ENCODE data around the gene FHIT. TPM values are rescaled to one million over a fixed set of nuclear protein-coding genes. Genes with fewer than 3 reads are reported as not detected.

FHIT gene
- total RNA-seq, 4 donors from 2014 or later, result 3.2 to 10.9 (median 6.4) TPM

GRCh38 chr3:59717679-59718205 is 1533.5 kb downstream of the FHIT start:
- no peak for TF ChIP-seq CTCF (IDR thresholded peaks at IDR 0.05)
- DNase-seq (ENCODE audit: low spot score) (no peak), ATAC-seq (ENCODE audit: low FRiP score) (no peak)

GRCh38 chr3:59714066-59714465 is 1537.2 kb downstream of the FHIT start:
- TF ChIP-seq CTCF (IDR thresholded peaks at IDR 0.05), result no peak
- DNase-seq (ENCODE audit: low spot score), result no peak
- no peak for ATAC-seq (ENCODE audit: low FRiP score)

GRCh38 chr3:59710554-59710953 is 1540.7 kb downstream of the FHIT start:
- DNase-seq (ENCODE audit: low spot score), result no peak
- ATAC-seq (ENCODE audit: low FRiP score), result no peak
- no peak for TF ChIP-seq CTCF (IDR thresholded peaks at IDR 0.05)

- DNase-seq (ENCODE audit: low spot score) (no peak), ATAC-seq (ENCODE audit: low FRiP score) (no peak)
- TF ChIP-seq CTCF (IDR thresholded peaks at IDR 0.05), result no peak
These were observed 1541.3 kb downstream of the FHIT start for GRCh38 chr3:59709702-59710553.

GRCh38 chr3:59708202-59708601 is 1543.0 kb downstream of the FHIT start:
- ATAC-seq (ENCODE audit: low FRiP score) (no peak), DNase-seq (ENCODE audit: low spot score) (no peak)
- no peak for TF ChIP-seq CTCF (IDR thresholded peaks at IDR 0.05)

- TF ChIP-seq CTCF (IDR thresholded peaks at IDR 0.05), result no peak
- DNase-seq (ENCODE audit: low spot score) (no peak), ATAC-seq (ENCODE audit: low FRiP score) (no peak)
These were observed 1547.0 kb downstream of the FHIT start for GRCh38 chr3:59704292-59704691.

Measured in omental fat pad (tissue), 4 donors.